HepG2 (cell line): ENCODE measurements around the gene ADM. TPM values are rescaled to one million over a fixed set of nuclear protein-coding genes. Genes with fewer than 3 reads are reported as not detected.

Experiments used
- CENPX ChIP-seq: sonication (generic); formaldehyde crosslinking; IDR thresholded peaks from 2 replicates; pipeline ENCODE4 v1.9.0; 2021; ENCODE audit warnings: mild to moderate bottlenecking, missing genetic modification reagents, moderate library complexity
- CHCHD3 ChIP-seq: sonication (generic); formaldehyde crosslinking; IDR thresholded peaks from 2 replicates; pipeline ENCODE4 v1.8.0; 2022; ENCODE audit warnings: mild to moderate bottlenecking, missing genetic modification reagents, moderate library complexity
- CREM ChIP-seq, 2 experiments: sonication (generic) in 1 of 2; formaldehyde crosslinking in 1 of 2; IDR thresholded peaks; 2 replicates each; pipeline versions ENCODE4 v1.4.0 to v1.6.1; 2016 to 2020; ENCODE audit warnings: antibody characterized with exemption in 1 of 2, mild to moderate bottlenecking in 1 of 2, missing genetic modification reagents in 1 of 2
- ESRRA ChIP-seq: sonication (generic); formaldehyde crosslinking; IDR thresholded peaks from 2 replicates; pipeline ENCODE4 v1.5.1; 2020; ENCODE audit warnings: mild to moderate bottlenecking, low read depth, missing genetic modification reagents
- GTF3A ChIP-seq: sonication (generic); formaldehyde crosslinking; conservative IDR thresholded peaks from 2 replicates; pipeline ENCODE4 v1.4.0; 2020; ENCODE audit warnings: mild to moderate bottlenecking, missing genetic modification reagents
- JARID2 ChIP-seq: sonication (generic); formaldehyde crosslinking; IDR thresholded peaks from 2 replicates; pipeline ENCODE4 v1.8.1; 2023; ENCODE audit warnings: missing genetic modification reagents, inconsistent platforms; ENCODE audit not compliant: insufficient replicate concordance
- KDM5A ChIP-seq: fragments of 200-600 bp; sonication (generic); IDR thresholded peaks from 2 replicates; pipeline ENCODE4 v1.7.0; 2018; ENCODE audit warnings: antibody characterized with exemption, mild to moderate bottlenecking, low read length, borderline replicate concordance
- NFE2L2 ChIP-seq: fragments of 150-350 bp; IDR thresholded peaks from 2 replicates; pipeline ENCODE4 v1.6.1; 2014; ENCODE audit warnings: low read length
- NFIB ChIP-seq: sonication (generic); formaldehyde crosslinking; IDR thresholded peaks from 2 replicates; pipeline ENCODE4 v1.9.0; 2021; ENCODE audit warnings: missing genetic modification reagents, mild to moderate bottlenecking, borderline replicate concordance
- PAX8 ChIP-seq: sonication (generic); formaldehyde crosslinking; IDR thresholded peaks from 2 replicates; pipeline ENCODE4 v1.8.0; 2022; ENCODE audit warnings: mild to moderate bottlenecking, missing genetic modification reagents, borderline replicate concordance
- TCF7 ChIP-seq: sonication (generic); IDR thresholded peaks from 2 replicates; pipeline ENCODE4 v1.6.1; 2016; ENCODE audit warnings: antibody characterized with exemption, low read depth
- TEAD2 ChIP-seq: sonication (generic); formaldehyde crosslinking; IDR thresholded peaks from 2 replicates; pipeline ENCODE4 v1.9.0; 2021; ENCODE audit warnings: missing genetic modification reagents
- ZNF235 ChIP-seq: sonication (generic); formaldehyde crosslinking; IDR thresholded peaks from 2 replicates; pipeline ENCODE4 v1.8.1; 2023; ENCODE audit warnings: mild to moderate bottlenecking, missing genetic modification reagents, borderline replicate concordance
- ZNF33A ChIP-seq: sonication (generic); formaldehyde crosslinking; IDR thresholded peaks from 2 replicates; pipeline ENCODE4 v1.5.1; 2020; ENCODE audit warnings: missing genetic modification reagents, mild to moderate bottlenecking, moderate library complexity, borderline replicate concordance
- ZNF44 ChIP-seq: sonication (generic); formaldehyde crosslinking; IDR thresholded peaks from 2 replicates; pipeline ENCODE4 v1.5.1; 2020; ENCODE audit warnings: mild to moderate bottlenecking, missing genetic modification reagents
- ZNF749 ChIP-seq: sonication (generic); formaldehyde crosslinking; IDR thresholded peaks from 2 replicates; pipeline ENCODE4 v1.8.0; 2022; ENCODE audit warnings: mild to moderate bottlenecking, missing genetic modification reagents, moderate library complexity, borderline replicate concordance
- ZNF800 ChIP-seq: sonication (generic); formaldehyde crosslinking; IDR thresholded peaks from 2 replicates; pipeline ENCODE4 v1.4.0; 2020; ENCODE audit warnings: missing genetic modification reagents
- polyA plus RNA-seq, 8 experiments: library from polyadenylated mRNA; depleted of rRNA in 3 of 8; stranded (reverse) in 7 of 8; unstranded in 1 of 8; fragments of >200 nt; fragmentation: Illumina TruSeq in 4 of 8; extraction: Trizol in 4 of 8; gene quantifications; 2 replicates each; pipeline versions ENCODE4 v1.2.1 to v1.2.3, GENCODE V29; 2011 to 2016; ENCODE audit warnings: low read depth in 4 of 8, missing spikeins in 1 of 8, mixed read lengths in 1 of 8; ENCODE audit not compliant: insufficient read depth in 1 of 8
- total RNA-seq, 5 experiments: library from RNA; depleted of rRNA; stranded (reverse); fragments of >200 nt; fragmentation: Illumina TruSeq; extraction: Trizol; gene quantifications; 2 replicates each; pipeline ENCODE4 v1.2.3, GENCODE V29; 2016; ENCODE audit warnings: low read depth in 1 of 5
- TF ChIP-seq, protein P1 (sequence below): IDR thresholded peaks from 2 replicates; pipeline ENCODE4 v1.6.1; 2016; ENCODE audit warnings: low read depth, borderline replicate concordance
- TF ChIP-seq, protein P2 (sequence below): fragments of 450-650 bp; IDR thresholded peaks from 2 replicates; pipeline ENCODE4 v1.6.1; 2017; ENCODE audit warnings: mild to moderate bottlenecking
- TF ChIP-seq, protein P3 (sequence below), 2 experiments: IDR thresholded peaks; 2 replicates each; pipeline ENCODE4 v1.6.1; 2011 to 2012; ENCODE audit warnings: low read length in 2 of 2, borderline replicate concordance in 1 of 2, low read depth in 1 of 2, mild to moderate bottlenecking in 1 of 2, moderate library complexity in 1 of 2

The ADM gene
- total and polyA plus RNA-seq, 2 of the 13 experiments (the other 11 are each of a cell fraction or from before 2014, with no cell fraction given): 10.7 to 26.1 TPM

GRCh38 chr11:10307400-10308200 lies 2.7 kb downstream of the ADM start (continued):
- TF ChIP-seq ZNF44: no peak
- no peak for TF ChIP-seq ZNF800 (CRISPR knock-in tag)
- TF ChIP-seq CENPX (CRISPR knock-in tag): no peak
- TF ChIP-seq GTF3A (CRISPR knock-in tag): no peak
- TF ChIP-seq ESRRA (CRISPR knock-in tag): no peak
- TF ChIP-seq ZNF749: no peak
- TF ChIP-seq TEAD2 (CRISPR knock-in tag): no peak
- no peak for TF ChIP-seq CREM (IDR thresholded peaks at IDR 0.05)
- no peak for TF ChIP-seq CREM (CRISPR knock-in tag; IDR thresholded peaks at IDR 0.05)
- TF ChIP-seq CHCHD3 (CRISPR knock-in tag): no peak
- TF ChIP-seq, protein P1, sequence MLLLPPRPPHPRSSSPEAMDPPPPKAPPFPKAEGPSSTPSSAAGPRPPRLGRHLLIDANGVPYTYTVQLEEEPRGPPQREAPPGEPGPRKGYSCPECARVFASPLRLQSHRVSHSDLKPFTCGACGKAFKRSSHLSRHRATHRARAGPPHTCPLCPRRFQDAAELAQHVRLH (CRISPR knock-in tag): peak; percentile 78; the same call in 1 of the 2 replicates
- TF ChIP-seq NFIB (CRISPR knock-in tag): no peak
- no peak for TF ChIP-seq TCF7
- TF ChIP-seq PAX8 (CRISPR knock-in tag): no peak
- TF ChIP-seq, protein P2, sequence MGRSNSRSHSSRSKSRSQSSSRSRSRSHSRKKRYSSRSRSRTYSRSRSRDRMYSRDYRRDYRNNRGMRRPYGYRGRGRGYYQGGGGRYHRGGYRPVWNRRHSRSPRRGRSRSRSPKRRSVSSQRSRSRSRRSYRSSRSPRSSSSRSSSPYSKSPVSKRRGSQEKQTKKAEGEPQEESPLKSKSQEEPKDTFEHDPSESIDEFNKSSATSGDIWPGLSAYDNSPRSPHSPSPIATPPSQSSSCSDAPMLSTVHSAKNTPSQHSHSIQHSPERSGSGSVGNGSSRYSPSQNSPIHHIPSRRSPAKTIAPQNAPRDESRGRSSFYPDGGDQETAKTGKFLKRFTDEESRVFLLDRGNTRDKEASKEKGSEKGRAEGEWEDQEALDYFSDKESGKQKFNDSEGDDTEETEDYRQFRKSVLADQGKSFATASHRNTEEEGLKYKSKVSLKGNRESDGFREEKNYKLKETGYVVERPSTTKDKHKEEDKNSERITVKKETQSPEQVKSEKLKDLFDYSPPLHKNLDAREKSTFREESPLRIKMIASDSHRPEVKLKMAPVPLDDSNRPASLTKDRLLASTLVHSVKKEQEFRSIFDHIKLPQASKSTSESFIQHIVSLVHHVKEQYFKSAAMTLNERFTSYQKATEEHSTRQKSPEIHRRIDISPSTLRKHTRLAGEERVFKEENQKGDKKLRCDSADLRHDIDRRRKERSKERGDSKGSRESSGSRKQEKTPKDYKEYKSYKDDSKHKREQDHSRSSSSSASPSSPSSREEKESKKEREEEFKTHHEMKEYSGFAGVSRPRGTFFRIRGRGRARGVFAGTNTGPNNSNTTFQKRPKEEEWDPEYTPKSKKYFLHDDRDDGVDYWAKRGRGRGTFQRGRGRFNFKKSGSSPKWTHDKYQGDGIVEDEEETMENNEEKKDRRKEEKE: no peak
- TF ChIP-seq JARID2 (CRISPR knock-in tag): no peak
- peak; percentile 72 for TF ChIP-seq NFE2L2
- peak; percentile 93 for TF ChIP-seq KDM5A
- peak; percentile 58; the same call in 1 of the 2 replicates for TF ChIP-seq ZNF235
- TF ChIP-seq, protein P3, sequence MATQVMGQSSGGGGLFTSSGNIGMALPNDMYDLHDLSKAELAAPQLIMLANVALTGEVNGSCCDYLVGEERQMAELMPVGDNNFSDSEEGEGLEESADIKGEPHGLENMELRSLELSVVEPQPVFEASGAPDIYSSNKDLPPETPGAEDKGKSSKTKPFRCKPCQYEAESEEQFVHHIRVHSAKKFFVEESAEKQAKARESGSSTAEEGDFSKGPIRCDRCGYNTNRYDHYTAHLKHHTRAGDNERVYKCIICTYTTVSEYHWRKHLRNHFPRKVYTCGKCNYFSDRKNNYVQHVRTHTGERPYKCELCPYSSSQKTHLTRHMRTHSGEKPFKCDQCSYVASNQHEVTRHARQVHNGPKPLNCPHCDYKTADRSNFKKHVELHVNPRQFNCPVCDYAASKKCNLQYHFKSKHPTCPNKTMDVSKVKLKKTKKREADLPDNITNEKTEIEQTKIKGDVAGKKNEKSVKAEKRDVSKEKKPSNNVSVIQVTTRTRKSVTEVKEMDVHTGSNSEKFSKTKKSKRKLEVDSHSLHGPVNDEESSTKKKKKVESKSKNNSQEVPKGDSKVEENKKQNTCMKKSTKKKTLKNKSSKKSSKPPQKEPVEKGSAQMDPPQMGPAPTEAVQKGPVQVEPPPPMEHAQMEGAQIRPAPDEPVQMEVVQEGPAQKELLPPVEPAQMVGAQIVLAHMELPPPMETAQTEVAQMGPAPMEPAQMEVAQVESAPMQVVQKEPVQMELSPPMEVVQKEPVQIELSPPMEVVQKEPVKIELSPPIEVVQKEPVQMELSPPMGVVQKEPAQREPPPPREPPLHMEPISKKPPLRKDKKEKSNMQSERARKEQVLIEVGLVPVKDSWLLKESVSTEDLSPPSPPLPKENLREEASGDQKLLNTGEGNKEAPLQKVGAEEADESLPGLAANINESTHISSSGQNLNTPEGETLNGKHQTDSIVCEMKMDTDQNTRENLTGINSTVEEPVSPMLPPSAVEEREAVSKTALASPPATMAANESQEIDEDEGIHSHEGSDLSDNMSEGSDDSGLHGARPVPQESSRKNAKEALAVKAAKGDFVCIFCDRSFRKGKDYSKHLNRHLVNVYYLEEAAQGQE (IDR thresholded peaks at IDR 0.05; ENCODE audit: borderline replicate concordance in 1 of 2, low read depth in 1 of 2, low read length in 2 of 2): no peak
- TF ChIP-seq ZNF33A (CRISPR knock-in tag): no peak
